Dendritic cell treated with granulocyte-macrophage colony-stimulating factor and Interleukin-4, amounts not matched to agents 40 ng/mL and 50 ng/mL, for 4 days (primary cell): ENCODE results near the gene TCERG1L.

Experiments used
- H3K27ac Mint-ChIP-seq: one replicate; pipeline ENCODE4 v1.8.0; 2022; ENCODE audit warnings: mild to moderate bottlenecking, mixed read lengths
- H3K27me3 Mint-ChIP-seq: one replicate; pipeline ENCODE4 v1.8.0; 2022; ENCODE audit warnings: mild to moderate bottlenecking, mixed read lengths
- H3K36me3 Mint-ChIP-seq: one replicate; pipeline ENCODE4 v1.8.0; 2022; ENCODE audit warnings: low read depth, mixed read lengths
- H3K4me1 Mint-ChIP-seq: one replicate; pipeline ENCODE4 v1.8.0; 2022; ENCODE audit warnings: low read depth, mixed read lengths
- H3K4me3 Mint-ChIP-seq: one replicate; pipeline ENCODE4 v1.8.0; 2022; ENCODE audit warnings: mild to moderate bottlenecking, moderate library complexity, mixed read lengths
- H3K9me3 Mint-ChIP-seq: one replicate; pipeline ENCODE4 v1.8.0; 2022; ENCODE audit warnings: mixed read lengths
- intact Hi-C: fragments of 100-400 bp; cut with micrococcal nuclease; formaldehyde crosslinking; loops from one replicate; pipeline ENCODE4 v1.15.0; 2022

TCERG1L gene

GRCh38 chr10:131091682-131092081, 219.8 kb downstream of the TCERG1L start:
- no peaks in the 10 kb centered on the region for H3K9me3 Mint-ChIP-seq
- no peak overlapping the region for H3K4me3 Mint-ChIP-seq
- no peaks in the 10 kb centered on the region for H3K27me3 Mint-ChIP-seq
- no peaks in the 10 kb centered on the region for H3K4me1 Mint-ChIP-seq
- H3K36me3 Mint-ChIP-seq, result no peaks in the 10 kb centered on the region
- no peak overlapping the region for H3K27ac Mint-ChIP-seq
- intact Hi-C loops, result no loop called here

- H3K36me3 Mint-ChIP-seq, result no peaks in the 10 kb centered on the region
- H3K27me3 Mint-ChIP-seq, result no peaks in the 10 kb centered on the region
- intact Hi-C loops, result no loop called here
- H3K4me3 Mint-ChIP-seq, result no peak overlapping the region
- H3K9me3 Mint-ChIP-seq, result no peaks in the 10 kb centered on the region
- no peak overlapping the region for H3K27ac Mint-ChIP-seq
- H3K4me1 Mint-ChIP-seq, result no peaks in the 10 kb centered on the region
These were observed 220.5 kb downstream of the TCERG1L start for GRCh38 chr10:131090761-131091661.

DNA sequence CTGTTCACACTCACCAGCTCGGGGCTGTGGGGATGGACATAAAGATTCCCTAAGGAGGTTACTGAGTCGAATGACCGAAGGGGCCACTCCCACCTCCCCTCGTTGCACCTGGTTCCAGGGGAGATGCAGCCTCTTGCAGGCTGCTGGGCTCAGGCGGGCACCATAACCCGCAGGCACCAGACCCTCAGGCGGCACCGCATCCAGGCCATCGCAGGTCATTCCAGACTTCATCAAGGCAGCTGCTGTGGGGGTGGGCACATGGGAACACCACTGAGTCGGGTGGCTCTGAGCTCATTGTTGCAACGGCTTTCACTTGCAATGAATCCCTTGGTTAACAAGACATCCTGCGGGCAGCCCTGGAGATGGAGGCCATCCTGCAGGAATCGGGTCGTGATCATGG, 221.7 kb downstream of the TCERG1L start:
- Mint-ChIP-seq H3K9me3 (no peaks in the 10 kb centered on the region), H3K4me1 (no peaks in the 10 kb centered on the region), H3K27ac (no peak overlapping the region), H3K4me3 (no peak overlapping the region), H3K27me3 (no peaks in the 10 kb centered on the region), H3K36me3 (no peaks in the 10 kb centered on the region)
- intact Hi-C loops, result no loop called here

GRCh38 chr10:131089150-131089549, 222.4 kb downstream of the TCERG1L start:
- H3K27me3 Mint-ChIP-seq, result no peaks in the 10 kb centered on the region
- no peaks in the 10 kb centered on the region for H3K4me1 Mint-ChIP-seq
- H3K36me3 Mint-ChIP-seq, result no peaks in the 10 kb centered on the region
- H3K4me3 Mint-ChIP-seq, result no peak overlapping the region
- no peak overlapping the region for H3K27ac Mint-ChIP-seq
- intact Hi-C loops, result no loop called here
- H3K9me3 Mint-ChIP-seq, result no peaks in the 10 kb centered on the region

DNA sequence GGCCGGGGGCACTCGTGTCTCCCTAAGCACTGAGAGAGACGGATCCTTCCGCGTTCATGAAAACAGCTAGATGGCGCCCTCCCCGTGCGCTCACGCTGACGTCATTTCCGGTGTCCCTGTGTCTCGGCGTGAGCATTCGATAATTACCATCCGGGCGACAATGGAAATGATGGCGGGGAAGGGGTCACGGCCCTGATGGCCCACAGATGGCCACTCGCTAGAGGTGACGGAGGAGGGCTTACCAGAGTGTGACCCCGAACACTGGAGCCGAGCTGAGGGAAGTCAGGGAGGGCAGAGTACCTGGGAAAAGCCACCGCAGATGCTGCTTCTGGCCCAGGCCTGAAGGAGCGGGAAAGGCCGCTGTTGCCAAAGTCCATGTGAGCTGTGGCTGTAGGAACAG, 222.9 kb downstream of the TCERG1L start:
- no peaks in the 10 kb centered on the region for H3K4me1 Mint-ChIP-seq
- no peaks in the 10 kb centered on the region for H3K9me3 Mint-ChIP-seq
- intact Hi-C loops, result no loop called here
- no peaks in the 10 kb centered on the region for H3K27me3 Mint-ChIP-seq
- no peak overlapping the region for H3K27ac Mint-ChIP-seq
- no peaks in the 10 kb centered on the region for H3K36me3 Mint-ChIP-seq
- H3K4me3 Mint-ChIP-seq, result no peak overlapping the region

- no peaks in the 10 kb centered on the region for H3K36me3 Mint-ChIP-seq
These were observed 223.9 kb downstream of the TCERG1L start for GRCh38 chr10:131087464-131088215.

DNA sequence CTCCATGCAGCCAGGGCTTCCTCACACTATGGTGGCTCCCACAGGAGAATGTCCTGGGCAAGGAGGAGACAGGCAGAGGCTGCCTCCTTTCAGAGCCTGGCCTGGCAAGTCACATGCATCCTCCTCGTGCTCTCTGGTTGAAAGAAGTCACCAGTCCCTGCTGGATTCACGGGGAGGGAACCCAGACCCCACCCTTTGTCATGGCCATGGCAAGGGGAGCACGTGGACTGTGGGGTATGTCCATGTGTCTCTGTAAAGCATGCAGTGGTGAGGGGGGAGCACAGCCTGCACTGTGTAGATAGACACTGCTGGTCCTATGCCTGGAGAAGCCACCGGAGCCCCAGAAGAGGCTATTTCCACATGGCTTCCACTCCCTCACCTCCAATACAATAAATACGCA, 225.0 kb downstream of the TCERG1L start:
- Mint-ChIP-seq H3K9me3 (no peaks in the 10 kb centered on the region), H3K36me3 (no peaks in the 10 kb centered on the region), H3K4me1 (no peaks in the 10 kb centered on the region)

More at GRCh38 chr10:131087464-131088215, 223.9 kb downstream of the TCERG1L start:
- H3K9me3 Mint-ChIP-seq, result no peaks in the 10 kb centered on the region
- no peaks in the 10 kb centered on the region for H3K4me1 Mint-ChIP-seq
- no peak overlapping the region for H3K4me3 Mint-ChIP-seq
- intact Hi-C loops, result no loop called here
- H3K27me3 Mint-ChIP-seq, result peaks cover 4% of the 10 kb centered on the region
- no peak overlapping the region for H3K27ac Mint-ChIP-seq

DNA sequence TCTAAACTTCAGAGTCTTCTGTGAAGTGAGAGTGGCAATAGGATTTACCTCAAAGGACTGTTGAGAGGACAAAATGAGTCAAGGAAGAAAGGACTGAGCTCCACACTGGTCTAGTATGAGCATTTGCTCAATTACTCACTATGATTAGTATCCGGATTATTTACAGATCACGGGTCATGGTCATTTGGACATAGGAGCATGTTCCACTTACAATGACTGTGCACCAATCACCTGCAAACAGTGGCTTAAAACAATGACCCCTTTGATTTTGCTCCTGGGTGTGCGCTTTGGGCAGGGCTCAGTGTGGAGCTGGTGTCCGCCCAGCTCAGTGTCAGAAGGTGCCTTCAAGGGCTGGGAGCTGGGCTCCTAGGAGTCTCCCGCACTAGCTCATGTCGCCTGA, 225.4 kb downstream of the TCERG1L start:
- Mint-ChIP-seq H3K9me3 (no peaks in the 10 kb centered on the region), H3K4me1 (no peaks in the 10 kb centered on the region), H3K36me3 (no peaks in the 10 kb centered on the region), H3K27ac (no peak overlapping the region), H3K27me3 (peaks cover 4% of the 10 kb centered on the region), H3K4me3 (no peak overlapping the region)
- intact Hi-C loops, result no loop called here

More for the DNA sequence above, 225.0 kb downstream of the TCERG1L start:
- Mint-ChIP-seq H3K27me3 (peaks cover 4% of the 10 kb centered on the region), H3K27ac (no peak overlapping the region), H3K4me3 (no peak overlapping the region)
- intact Hi-C loops, result no loop called here

DNA sequence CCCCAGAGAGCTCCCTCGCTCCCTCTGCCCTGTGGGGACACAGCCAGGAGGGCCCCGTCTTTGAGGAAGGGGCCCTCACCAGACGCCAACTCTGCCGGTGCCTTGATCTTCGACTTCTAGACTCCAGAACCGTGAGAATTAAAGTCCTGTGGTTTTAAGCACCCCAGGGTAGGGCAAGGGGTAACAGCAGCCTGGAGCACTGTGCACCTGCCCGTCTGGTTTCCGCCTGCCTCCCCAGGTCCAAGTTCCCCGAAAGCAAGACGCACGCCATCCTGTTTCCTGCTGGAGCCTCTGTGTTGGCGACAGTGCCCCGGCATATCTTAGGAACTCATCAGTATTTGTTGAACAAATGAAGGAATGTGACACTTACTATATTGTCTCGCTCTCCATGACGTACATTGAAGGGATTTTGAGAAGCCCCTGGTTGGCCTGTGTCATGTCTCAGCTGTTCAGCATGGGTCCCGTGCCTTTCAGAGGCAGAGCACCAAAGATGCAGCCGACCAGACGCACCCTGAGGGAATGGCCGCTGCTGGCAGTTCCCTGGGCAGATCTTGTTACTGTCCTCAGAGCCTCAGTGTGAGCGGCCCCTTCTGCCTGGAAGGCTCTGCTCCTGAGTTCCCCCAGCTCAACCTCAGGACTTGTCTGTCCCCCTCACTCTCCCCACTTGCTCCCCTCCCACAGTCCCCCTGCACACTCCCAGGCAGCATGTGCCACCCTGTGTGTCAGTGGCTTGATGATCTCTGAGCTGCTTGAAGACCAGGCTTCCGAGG, 226.2 kb downstream of the TCERG1L start:
- intact Hi-C loops, result no loop called here
- H3K27ac Mint-ChIP-seq, result no peak overlapping the region

GRCh38 chr10:131084791-131085090, 226.8 kb downstream of the TCERG1L start:
- Mint-ChIP-seq H3K27ac (no peak overlapping the region), H3K4me1 (no peaks in the 10 kb centered on the region), H3K27me3 (peaks cover 4% of the 10 kb centered on the region), H3K4me3 (no peak overlapping the region), H3K36me3 (no peaks in the 10 kb centered on the region), H3K9me3 (no peaks in the 10 kb centered on the region)
- intact Hi-C loops, result no loop called here

More for the DNA sequence above, 226.2 kb downstream of the TCERG1L start:
- H3K4me3 Mint-ChIP-seq, result no peak overlapping the region
- H3K27me3 Mint-ChIP-seq, result peaks cover 4% of the 10 kb centered on the region
- no peaks in the 10 kb centered on the region for H3K4me1 Mint-ChIP-seq
- H3K9me3 Mint-ChIP-seq, result no peaks in the 10 kb centered on the region
- no peaks in the 10 kb centered on the region for H3K36me3 Mint-ChIP-seq

DNA sequence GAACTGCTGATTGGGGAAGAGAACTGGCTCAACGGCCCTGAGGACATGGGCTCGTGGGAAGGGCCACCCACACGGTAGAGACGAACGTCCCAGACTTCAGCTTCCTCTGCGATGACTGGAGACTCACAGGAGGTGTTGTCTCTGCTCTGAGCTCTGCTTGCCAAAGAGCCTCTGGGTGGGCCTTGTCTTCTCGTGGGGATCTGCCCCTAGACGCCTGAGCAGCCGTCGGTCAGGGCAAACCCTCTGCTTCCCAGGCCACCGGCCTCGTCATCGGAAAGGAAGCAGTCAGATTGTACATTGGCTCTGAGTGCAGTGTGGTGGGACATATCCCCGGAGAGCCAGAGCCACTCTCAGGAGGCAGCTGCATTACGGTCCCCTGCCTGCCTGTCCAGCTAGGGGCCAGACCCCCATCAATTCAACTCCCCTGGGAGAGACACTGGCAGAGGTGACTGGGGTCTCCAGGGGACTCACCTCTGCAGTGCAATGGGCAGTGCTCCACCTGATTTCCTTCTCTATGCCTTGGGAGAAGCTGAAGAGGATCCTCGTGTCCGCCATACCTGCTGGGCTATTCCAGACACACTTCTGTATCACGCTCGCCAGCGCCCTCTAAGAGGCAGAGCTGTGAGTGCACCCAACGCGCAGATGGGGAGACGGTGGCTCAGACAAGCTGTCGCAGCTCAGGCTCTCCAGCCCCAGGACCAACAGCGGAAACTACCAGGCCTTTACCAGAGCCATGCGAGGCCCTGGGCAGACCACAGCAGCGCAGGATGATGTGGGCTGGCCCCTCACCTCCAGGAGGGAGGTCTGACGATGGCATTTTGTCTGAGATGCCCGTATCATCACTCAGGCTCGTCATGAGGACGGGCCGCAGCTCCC, 227.4 kb downstream of the TCERG1L start:
- peaks cover 4% of the 10 kb centered on the region for H3K27me3 Mint-ChIP-seq
- H3K27ac Mint-ChIP-seq, result no peak overlapping the region
- no peaks in the 10 kb centered on the region for H3K4me1 Mint-ChIP-seq
- H3K4me3 Mint-ChIP-seq, result no peak overlapping the region
- no peaks in the 10 kb centered on the region for H3K36me3 Mint-ChIP-seq
- intact Hi-C loops, result no loop called here
- H3K9me3 Mint-ChIP-seq, result no peaks in the 10 kb centered on the region

- Mint-ChIP-seq H3K4me3 (no peak overlapping the region), H3K27ac (no peak overlapping the region), H3K36me3 (no peaks in the 10 kb centered on the region), H3K4me1 (no peaks in the 10 kb centered on the region), H3K27me3 (peaks cover 4% of the 10 kb centered on the region), H3K9me3 (no peaks in the 10 kb centered on the region)
- intact Hi-C loops, result no loop called here
These were observed 228.5 kb downstream of the TCERG1L start for GRCh38 chr10:131082991-131083481.

DNA sequence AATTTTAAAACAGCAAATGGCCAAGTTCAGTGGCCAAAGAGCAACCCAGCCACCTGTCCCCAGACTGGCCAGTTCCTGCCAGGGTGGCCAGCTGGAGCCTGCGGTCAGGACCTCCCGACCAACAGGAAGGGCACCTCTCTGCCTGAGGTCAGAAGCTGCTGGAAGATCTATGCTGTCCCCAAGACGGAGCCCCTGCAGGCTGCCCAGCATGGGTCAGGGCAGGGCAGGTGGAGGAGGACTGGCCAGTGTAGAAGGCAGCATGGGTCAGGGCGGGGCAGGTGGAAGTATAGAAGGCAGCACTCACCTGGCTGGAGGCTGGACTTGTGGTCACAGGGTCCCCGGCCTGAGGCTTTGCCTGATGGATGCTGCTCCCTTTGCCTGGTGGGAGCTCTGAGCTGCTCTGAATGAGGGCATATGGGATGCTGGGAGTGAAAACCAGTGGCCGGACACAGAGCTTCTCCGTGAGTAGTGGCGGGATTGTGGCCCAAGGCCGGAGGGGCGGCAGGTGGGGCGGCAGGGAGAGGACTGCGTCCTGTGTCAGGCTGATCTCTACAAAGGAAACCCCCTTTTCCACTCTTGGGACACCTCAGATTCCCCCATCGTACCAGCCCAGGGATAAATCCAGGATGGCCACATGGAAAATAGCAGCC, 229.2 kb downstream of the TCERG1L start:
- Mint-ChIP-seq H3K9me3 (no peaks in the 10 kb centered on the region), H3K27me3 (peaks cover 4% of the 10 kb centered on the region), H3K4me3 (no peak overlapping the region), H3K36me3 (no peaks in the 10 kb centered on the region), H3K4me1 (no peaks in the 10 kb centered on the region), H3K27ac (no peak overlapping the region)
- intact Hi-C loops, result no loop called here
